SU-DHL-6 (cell line): ENCODE measurements around the gene DCHS1.

Experiments
- H2AFZ ChIP-seq: fragments of 200-600 bp; sonication (generic); 2 replicates; pipeline ENCODE4 v1.6.1; 2014; ENCODE audit warnings: low read depth, mild to moderate bottlenecking, moderate library complexity, mixed read lengths, antibody characterized with exemption, low read length; ENCODE audit not compliant: severe bottlenecking
- H3F3A ChIP-seq: fragments of 200-600 bp; shearing (Covaris generic); 2 replicates; pipeline ENCODE4 v1.6.0; 2016; ENCODE audit warnings: antibody characterized with exemption, mild to moderate bottlenecking; ENCODE audit not compliant: insufficient read depth
- H3K27ac ChIP-seq: fragments of 200-600 bp; sonication (generic); 2 replicates; pipeline ENCODE4 v1.5.1; 2016; ENCODE audit warnings: low read depth, mild to moderate bottlenecking, low read length, moderate library complexity, mixed read lengths
- H3K27me3 ChIP-seq: fragments of 200-600 bp; sonication (generic), shearing (Covaris generic); 2 replicates; pipeline ENCODE4 v1.6.0; 2014; ENCODE audit warnings: mild to moderate bottlenecking, low read length
- H3K36me3 ChIP-seq: fragments of 200-600 bp; sonication (generic); 2 replicates; pipeline ENCODE4 v1.6.1; 2014; ENCODE audit warnings: mild to moderate bottlenecking, low read length, mixed read lengths
- H3K4me2 ChIP-seq: fragments of 300-600, 200-600 bp; shearing (Covaris generic), sonication (generic); 2 replicates; pipeline ENCODE4 v1.6.0; 2014; ENCODE audit warnings: low read length, low read depth, mild to moderate bottlenecking; ENCODE audit not compliant: poor library complexity, severe bottlenecking
- H3K4me3 ChIP-seq: fragments of 200-600 bp; sonication (generic); 2 replicates; pipeline ENCODE4 v1.5.1; 2014; ENCODE audit warnings: antibody characterized with exemption, low read length, mild to moderate bottlenecking, mixed read lengths; ENCODE audit not compliant: insufficient read depth, poor library complexity, severe bottlenecking
- H3K79me2 ChIP-seq: fragments of 200-600 bp; sonication (generic); 2 replicates; pipeline ENCODE4 v1.6.1; 2014; ENCODE audit warnings: mild to moderate bottlenecking, low read length, moderate library complexity; ENCODE audit not compliant: insufficient read depth
- H3K9ac ChIP-seq: fragments of 200-600 bp; sonication (generic); 2 replicates; pipeline ENCODE4 v1.7.0; 2014; ENCODE audit warnings: mild to moderate bottlenecking, low read length
- H3K9me2 ChIP-seq: fragments of 200-600 bp; sonication (generic); replicated peaks from 2 replicates; pipeline ENCODE4 v1.6.1; 2014; ENCODE audit warnings: low read length; ENCODE audit not compliant: insufficient read depth
- H3K9me3 ChIP-seq: fragments of 200-600 bp; sonication (generic); 2 replicates; pipeline ENCODE4 v1.6.1; 2014; ENCODE audit warnings: low read length, mixed read lengths; ENCODE audit not compliant: insufficient read depth
- H4K20me1 ChIP-seq: fragments of 200-600 bp; sonication (generic); 2 replicates; pipeline ENCODE4 v1.6.1; 2014; ENCODE audit warnings: low read depth, mild to moderate bottlenecking, antibody characterized with exemption, low read length, moderate library complexity, mixed read lengths
- EZH2phosphoT487 ChIP-seq: fragments of 200-600 bp; sonication (generic), shearing (Covaris generic); conservative IDR thresholded peaks from 2 replicates; pipeline ENCODE4 v1.6.1; 2018; ENCODE audit warnings: mild to moderate bottlenecking, antibody characterized with exemption, low read length, moderate library complexity, mixed read lengths
- TF ChIP-seq, protein P1 (sequence below): fragments of 200-600 bp; sonication (generic); IDR thresholded peaks from one replicate; pipeline ENCODE4 v1.5.1; 2017; ENCODE audit warnings: antibody characterized with exemption, mild to moderate bottlenecking, low read length, moderate library complexity; ENCODE audit not compliant: insufficient read depth, poor library complexity, severe bottlenecking

The DCHS1 gene

DNA sequence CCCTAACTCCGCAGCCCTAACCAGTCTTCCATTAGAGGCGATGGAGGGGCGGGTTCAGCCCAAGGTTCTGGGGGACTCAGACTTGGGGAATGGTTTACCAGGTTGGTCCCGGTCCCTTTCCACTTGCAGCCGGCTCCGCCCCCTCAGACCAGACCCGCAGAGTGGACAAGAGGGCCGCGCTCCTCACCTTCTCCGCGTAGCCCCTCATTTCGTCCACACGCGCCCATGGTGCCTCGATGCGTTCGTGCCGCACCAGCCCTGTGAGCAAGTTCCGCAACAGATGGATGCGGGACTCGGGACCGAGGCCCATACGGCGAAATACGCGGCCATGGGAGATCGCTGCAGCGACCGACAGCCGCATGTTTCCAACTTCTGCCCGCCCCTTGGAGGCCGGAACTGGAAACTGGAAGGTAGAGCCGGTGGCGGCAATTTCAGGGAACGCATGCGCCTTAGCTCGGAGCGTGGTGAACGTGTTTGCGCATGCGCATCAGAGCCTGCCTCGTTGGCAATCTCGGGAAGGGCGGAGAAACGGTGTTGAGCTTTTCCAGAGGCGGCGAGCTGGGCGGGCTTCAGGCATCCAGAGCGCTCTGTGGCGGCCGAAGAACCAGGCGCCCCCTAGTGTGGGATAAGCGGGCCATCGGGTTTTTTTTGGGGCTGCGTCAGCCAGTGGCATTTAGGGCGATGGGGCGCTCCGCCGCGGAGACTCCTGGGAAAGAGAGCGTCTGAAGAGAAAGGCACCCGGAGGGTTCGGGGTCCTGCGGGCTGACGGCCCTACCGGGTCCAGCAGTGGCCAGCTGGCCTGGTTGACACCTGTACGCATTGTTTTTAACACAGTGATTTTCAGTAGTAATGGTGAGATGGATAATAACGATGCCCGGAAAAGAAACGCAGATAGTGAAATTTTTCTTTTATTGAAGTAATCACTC is 27.6 kb upstream of the DCHS1 start, which contains the start of gene MRPL17:
MRPL17 (minus strand) TSS at position 405 of the 926 bp plus-strand sequence; CDS start at position 361, 44 bp downstream.
- H3K9ac ChIP-seq, result peak within 1 kb of the TSS; percentile 93
- H2AFZ ChIP-seq, result peak within 1 kb of the TSS; percentile 95
- peaks cover 7% of the 10 kb centered on the region; the same call in 1 of the 2 replicates for H4K20me1 ChIP-seq
- no peak for TF ChIP-seq EZH2phosphoT487
- TF ChIP-seq, protein P1, sequence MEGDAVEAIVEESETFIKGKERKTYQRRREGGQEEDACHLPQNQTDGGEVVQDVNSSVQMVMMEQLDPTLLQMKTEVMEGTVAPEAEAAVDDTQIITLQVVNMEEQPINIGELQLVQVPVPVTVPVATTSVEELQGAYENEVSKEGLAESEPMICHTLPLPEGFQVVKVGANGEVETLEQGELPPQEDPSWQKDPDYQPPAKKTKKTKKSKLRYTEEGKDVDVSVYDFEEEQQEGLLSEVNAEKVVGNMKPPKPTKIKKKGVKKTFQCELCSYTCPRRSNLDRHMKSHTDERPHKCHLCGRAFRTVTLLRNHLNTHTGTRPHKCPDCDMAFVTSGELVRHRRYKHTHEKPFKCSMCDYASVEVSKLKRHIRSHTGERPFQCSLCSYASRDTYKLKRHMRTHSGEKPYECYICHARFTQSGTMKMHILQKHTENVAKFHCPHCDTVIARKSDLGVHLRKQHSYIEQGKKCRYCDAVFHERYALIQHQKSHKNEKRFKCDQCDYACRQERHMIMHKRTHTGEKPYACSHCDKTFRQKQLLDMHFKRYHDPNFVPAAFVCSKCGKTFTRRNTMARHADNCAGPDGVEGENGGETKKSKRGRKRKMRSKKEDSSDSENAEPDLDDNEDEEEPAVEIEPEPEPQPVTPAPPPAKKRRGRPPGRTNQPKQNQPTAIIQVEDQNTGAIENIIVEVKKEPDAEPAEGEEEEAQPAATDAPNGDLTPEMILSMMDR, result peak; percentile 98
- H3K9me2 ChIP-seq, result no peaks in the 10 kb centered on the region
- no peaks in the 10 kb centered on the region for H3K9me3 ChIP-seq
- peaks cover 16% of the 10 kb centered on the region for H3K36me3 ChIP-seq
- H3K4me2 ChIP-seq, result peak within 1 kb of the TSS; percentile 82
- peak within 1 kb of the TSS; percentile 61 for H3K27ac ChIP-seq
- peaks cover 29% of the 10 kb centered on the region for H3K79me2 ChIP-seq
- peak within 1 kb of the TSS; percentile 94 for H3K4me3 ChIP-seq
- H3K27me3 ChIP-seq, result no peaks in the 10 kb centered on the region
- H3F3A ChIP-seq, result peaks cover 20% of the 10 kb centered on the region; the same call in 1 of the 2 replicates

DNA sequence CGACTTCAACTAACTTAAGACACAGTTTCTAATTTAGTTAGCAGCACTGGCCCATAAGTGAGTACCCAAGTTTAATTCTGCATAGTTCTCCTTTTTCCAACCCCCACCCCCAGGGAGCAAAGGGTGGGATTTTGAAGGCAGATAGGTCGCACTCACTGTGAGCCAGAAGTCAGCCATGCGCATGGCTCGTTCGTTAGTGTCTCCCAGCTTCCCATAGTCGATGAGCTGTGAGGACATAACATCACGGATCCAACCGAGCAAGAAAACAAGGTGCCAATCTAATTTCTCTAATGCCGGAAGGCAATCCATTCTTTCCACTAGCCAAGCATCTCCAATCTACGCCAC is 27.0 kb upstream of the DCHS1 start:
- peak overlapping the region; percentile 94 for H3K4me3 ChIP-seq
- no peaks in the 10 kb centered on the region for H3K9me3 ChIP-seq
- peak overlapping the region; percentile 82 for H3K4me2 ChIP-seq
- peaks cover 20% of the 10 kb centered on the region; the same call in 1 of the 2 replicates for H3F3A ChIP-seq
- no peaks in the 10 kb centered on the region for H3K9me2 ChIP-seq
- peaks cover 29% of the 10 kb centered on the region for H3K79me2 ChIP-seq
- TF ChIP-seq EZH2phosphoT487, result no peak
- H3K27me3 ChIP-seq, result no peaks in the 10 kb centered on the region
- peaks cover 7% of the 10 kb centered on the region; the same call in 1 of the 2 replicates for H4K20me1 ChIP-seq
- peak overlapping the region; percentile 70 for H2AFZ ChIP-seq
- peaks cover 16% of the 10 kb centered on the region for H3K36me3 ChIP-seq
- peak overlapping the region; percentile 93 for H3K9ac ChIP-seq
- peak overlapping the region; percentile 50 for H3K27ac ChIP-seq

DNA sequence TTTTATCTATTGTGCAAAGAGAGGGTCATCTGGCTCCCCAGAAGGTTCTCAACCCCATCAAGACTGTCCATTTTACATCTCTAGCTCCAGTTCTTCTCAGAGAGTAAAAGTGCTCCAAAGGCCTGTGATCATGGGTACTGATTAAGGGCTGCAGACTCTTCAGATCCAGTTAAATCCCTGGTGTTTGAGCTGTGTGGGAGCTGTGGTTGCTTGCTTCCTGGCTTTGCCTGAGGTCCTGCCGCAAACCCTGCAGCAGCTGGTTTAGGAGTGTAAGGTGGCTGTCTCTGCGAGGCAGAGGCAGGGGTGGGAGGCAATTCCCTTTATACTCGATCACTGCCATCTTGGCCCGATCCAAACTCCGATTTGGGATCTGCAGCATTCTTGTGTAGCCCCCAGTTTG is 26.3 kb upstream of the DCHS1 start:
- H3K4me2 ChIP-seq, result peak overlapping the region; percentile 82
- peak overlapping the region; percentile 93 for H3K9ac ChIP-seq
- H2AFZ ChIP-seq, result no peak overlapping the region
- H3K4me3 ChIP-seq, result peak overlapping the region; percentile 94
- H3F3A ChIP-seq, result peaks cover 20% of the 10 kb centered on the region; the same call in 1 of the 2 replicates
- no peaks in the 10 kb centered on the region for H3K27me3 ChIP-seq
- peaks cover 7% of the 10 kb centered on the region; the same call in 1 of the 2 replicates for H4K20me1 ChIP-seq
- no peaks in the 10 kb centered on the region for H3K9me2 ChIP-seq
- H3K27ac ChIP-seq, result peak overlapping the region; percentile 50; the same call in 1 of the 2 replicates
- TF ChIP-seq, protein P1, result no peak
- TF ChIP-seq EZH2phosphoT487, result no peak
- peaks cover 29% of the 10 kb centered on the region for H3K79me2 ChIP-seq
- H3K36me3 ChIP-seq, result peaks cover 16% of the 10 kb centered on the region
- H3K9me3 ChIP-seq, result no peaks in the 10 kb centered on the region

DNA sequence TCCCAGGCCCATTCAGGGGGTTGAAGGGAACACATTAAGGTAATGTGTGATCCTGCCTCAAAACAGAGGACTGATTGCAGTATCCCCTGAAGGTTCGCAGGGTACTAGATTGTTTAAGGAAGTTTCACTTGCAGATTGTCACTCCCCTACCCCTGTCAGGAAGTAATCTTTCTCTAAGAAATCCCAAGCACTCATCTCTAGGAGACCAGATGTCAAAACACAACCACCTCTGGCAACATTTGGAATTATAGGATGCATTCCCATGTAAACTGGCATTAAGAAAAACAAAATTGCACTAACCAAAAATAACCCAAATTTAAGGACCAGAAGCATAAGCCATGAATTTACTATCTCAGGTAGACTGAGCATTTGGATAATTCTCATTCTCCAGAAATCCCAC is 25.9 kb upstream of the DCHS1 start:
- Histone ChIP-seq H3K4me2 (peak overlapping the region; percentile 82), H3K9ac (peak overlapping the region; percentile 5; the same call in 1 of the 2 replicates), H3K79me2 (peaks cover 29% of the 10 kb centered on the region), H2AFZ (no peak overlapping the region), H3K4me3 (peak overlapping the region; percentile 94), H3K36me3 (peaks cover 16% of the 10 kb centered on the region), H3F3A (peaks cover 20% of the 10 kb centered on the region; the same call in 1 of the 2 replicates), H3K9me3 (no peaks in the 10 kb centered on the region), H3K27ac (no peak overlapping the region), H4K20me1 (peaks cover 7% of the 10 kb centered on the region; the same call in 1 of the 2 replicates), H3K9me2 (no peaks in the 10 kb centered on the region), H3K27me3 (no peaks in the 10 kb centered on the region)
- TF ChIP-seq, protein P1, result no peak
- TF ChIP-seq EZH2phosphoT487, result no peak
